Right forelimb (tissue), 1 donor: ENCODE data around the gene NFASC.

Experiments used
- DNase-seq: peaks from one replicate; pipeline ENCODE4 v3.0.0-alpha.2; 2018

The NFASC gene

GRCh38 chr1:204929487-204930154, 59.0 kb downstream of the NFASC start:
- DNase-seq = no peak

- DNase-seq = no peak
Observed at GRCh38 chr1:204930155-204930523, 59.5 kb downstream of the NFASC start.

GRCh38 chr1:204931313-204931712, 60.7 kb downstream of the NFASC start:
- DNase-seq = no peak

- no peak for DNase-seq
Observed at GRCh38 chr1:204931768-204932572, 61.3 kb downstream of the NFASC start.

GRCh38 chr1:204932573-204932909, 61.9 kb downstream of the NFASC start:
- no peak for DNase-seq

- DNase-seq = no peak
Observed at GRCh38 chr1:204935155-204935554, 64.5 kb downstream of the NFASC start.

GRCh38 chr1:204936765-204937164, 66.1 kb downstream of the NFASC start:
- DNase-seq = no peak

GRCh38 chr1:204937901-204938300, 67.2 kb downstream of the NFASC start:
- DNase-seq = no peak

- no peak for DNase-seq
Observed at GRCh38 chr1:204940591-204940990, 69.9 kb downstream of the NFASC start.

GRCh38 chr1:204941421-204942338, 71.0 kb downstream of the NFASC start:
- peak; percentile 69 for DNase-seq

GRCh38 chr1:204943495-204943894, 72.8 kb downstream of the NFASC start:
- no peak for DNase-seq

- no peak for DNase-seq
Observed at GRCh38 chr1:204944662-204945061, 74.0 kb downstream of the NFASC start.

GRCh38 chr1:204945565-204945977, 74.9 kb downstream of the NFASC start:
- no peak for DNase-seq

GRCh38 chr1:204946640-204947039, 76.0 kb downstream of the NFASC start:
- no peak for DNase-seq

- no peak for DNase-seq
Observed at GRCh38 chr1:204947338-204947737, 76.7 kb downstream of the NFASC start.

- no peak for DNase-seq
Observed at GRCh38 chr1:204947747-204948146, 77.1 kb downstream of the NFASC start.

GRCh38 chr1:204950353-204951001, 79.8 kb downstream of the NFASC start:
- DNase-seq = no peak

GRCh38 chr1:204958317-204959307, 88.0 kb downstream of the NFASC start:
- DNase-seq = no peak

- no peak for DNase-seq
Observed at GRCh38 chr1:204959374-204959773, 88.7 kb downstream of the NFASC start.

- no peak for DNase-seq
Observed at GRCh38 chr1:204959836-204960235, 89.2 kb downstream of the NFASC start.

GRCh38 chr1:204960306-204961125, 89.9 kb downstream of the NFASC start:
- no peak for DNase-seq
